Peyer's patch (tissue), 4 donors: ENCODE measurements around the gene CABP4. TPM values are rescaled to one million over a fixed set of nuclear protein-coding genes. Genes with fewer than 3 reads are reported as not detected.
A peak's percentile ranks its signal among the peaks of the same experiment; 100 is the strongest.

Experiments used
- DNase-seq, 3 donors: peaks; one replicate each; pipeline ENCODE4 v3.0.0-alpha.2; 2017 to 2019
- H3K27ac ChIP-seq, 4 donors: fragments of 200-600 bp; sonication (generic); one replicate each; pipeline ENCODE4 v1.5.1; 2016 to 2019
- H3K27me3 ChIP-seq, 2 donors: fragments of 200-600 bp; sonication (generic); one replicate each; pipeline ENCODE4 v1.5.1; 2019
- H3K36me3 ChIP-seq, 3 donors: fragments of 200-600 bp; sonication (generic); one replicate each; pipeline ENCODE4 v1.5.1; 2016 to 2019
- H3K4me1 ChIP-seq, 4 donors: fragments of 200-600 bp; sonication (generic); one replicate each; pipeline ENCODE4 v1.5.1; 2016 to 2019
- H3K4me3 ChIP-seq, 4 donors: fragments of 200-600 bp; sonication (generic); 1 replicate in 3 of 4; 2 replicates in 1 of 4; pipeline ENCODE4 v1.5.1; 2016 to 2019; ENCODE audit warnings: mild to moderate bottlenecking in 1 of 4
- H3K9me3 ChIP-seq, 4 donors: fragments of 200-600 bp; sonication (generic); one replicate each; pipeline ENCODE4 v1.5.1; 2016 to 2019; ENCODE audit warnings: mild to moderate bottlenecking in 1 of 4
- CTCF ChIP-seq, 6 experiments: fragments of 450-650 bp in 4 of 6; fragments of 200-600 bp in 2 of 6; sonication (generic) in 1 of 6; IDR thresholded peaks; one replicate each; pipeline ENCODE4 v1.5.1; 2017 to 2019; ENCODE audit warnings: antibody characterized with exemption in 6 of 6, mild to moderate bottlenecking in 3 of 6, moderate library complexity in 1 of 6
- POLR2A ChIP-seq, 2 donors: fragments of 450-650 bp; IDR thresholded peaks; one replicate each; pipeline ENCODE4 v1.5.1; 2017; ENCODE audit warnings: antibody characterized with exemption in 2 of 2, mild to moderate bottlenecking in 2 of 2, moderate library complexity in 2 of 2
- total RNA-seq, 4 donors: library from RNA; depleted of rRNA; stranded (reverse); fragments of >200 nt; gene quantifications; one replicate each; pipeline ENCODE4 v1.1.0, GENCODE V29; 2016

The CABP4 gene
- 1 to 10 TPM in 1 of 4 donors, under 1 TPM in 2, not detected in 1; 0.85 to 3.3 (median 0.94) TPM for total RNA-seq

GRCh38 chr11:67455054-67455453, at the start of gene CABP4:
CABP4 (plus strand) TSS chr11:67455354; CDS start chr11:67455424, 70 bp downstream.
- Histone ChIP-seq H3K4me1 (peaks cover 0 to 6% (median 3%) of the 10 kb centered on the region in 4 donors), H3K9me3 (no peaks in the 10 kb centered on the region), H3K4me3 (no peak within 1 kb of the TSS), H3K27ac (no peak within 1 kb of the TSS), H3K36me3 (no peaks in the 10 kb centered on the region), H3K27me3 (no peaks in the 10 kb centered on the region)
- TF ChIP-seq POLR2A (IDR thresholded peaks at IDR 0.05) (no peak), CTCF (IDR thresholded peaks at IDR 0.05) (no peak)
- no peak for DNase-seq

GRCh38 chr11:67405688-67406339, 49.3 kb upstream of the CABP4 start:
- Histone ChIP-seq H3K4me3 (peak overlapping the region in 3 of 4 donors; percentile 50 to 70 (median 63)), H3K9me3 (no peaks in the 10 kb centered on the region), H3K27me3 (no peaks in the 10 kb centered on the region), H3K4me1 (peaks cover 0 to 60% (median 50%) of the 10 kb centered on the region in 4 donors), H3K27ac (peak overlapping the region; percentile 70 to 96 (median 92)), H3K36me3 (no peaks in the 10 kb centered on the region)
- TF ChIP-seq POLR2A (IDR thresholded peaks at IDR 0.05), result no peak
- no peak for TF ChIP-seq CTCF (IDR thresholded peaks at IDR 0.05)
- no peak for DNase-seq

- Histone ChIP-seq H3K4me3 (peak overlapping the region in 1 of 4 donors; percentile 28), H3K27ac (peak overlapping the region; percentile 8 to 91 (median 78)), H3K27me3 (no peaks in the 10 kb centered on the region), H3K4me1 (peaks cover 0 to 66% (median 50%) of the 10 kb centered on the region in 4 donors), H3K36me3 (no peaks in the 10 kb centered on the region), H3K9me3 (no peaks in the 10 kb centered on the region)
- TF ChIP-seq CTCF (IDR thresholded peaks at IDR 0.05) (no peak), POLR2A (IDR thresholded peaks at IDR 0.05) (no peak)
- DNase-seq, result peak in 2 of 3 donors; percentile 45 to 47
These were observed 48.7 kb upstream of the CABP4 start for GRCh38 chr11:67406420-67406968.

- H3K4me3 ChIP-seq, result peak overlapping the region in 1 of 4 donors; percentile 28
- H3K4me1 ChIP-seq, result peaks cover 0 to 71% (median 51%) of the 10 kb centered on the region in 4 donors
- DNase-seq, result peak; percentile 54 to 64 (median 62)
- TF ChIP-seq POLR2A (IDR thresholded peaks at IDR 0.05), result no peak
- no peak for TF ChIP-seq CTCF (IDR thresholded peaks at IDR 0.05)
- H3K27ac ChIP-seq, result peak overlapping the region; percentile 8 to 91 (median 78)
- H3K9me3 ChIP-seq, result no peaks in the 10 kb centered on the region
- no peaks in the 10 kb centered on the region for H3K27me3 ChIP-seq
- no peaks in the 10 kb centered on the region for H3K36me3 ChIP-seq
These were observed 48.0 kb upstream of the CABP4 start for GRCh38 chr11:67406969-67407687.

GRCh38 chr11:67407688-67408163, 47.4 kb upstream of the CABP4 start:
- no peak for TF ChIP-seq POLR2A (IDR thresholded peaks at IDR 0.05)
- TF ChIP-seq CTCF (IDR thresholded peaks at IDR 0.05), result peak in 1 of 6 experiments; percentile 12
- peak overlapping the region; percentile 68 to 91 (median 78) for H3K27ac ChIP-seq
- no peaks in the 10 kb centered on the region for H3K9me3 ChIP-seq
- H3K36me3 ChIP-seq, result no peaks in the 10 kb centered on the region
- H3K27me3 ChIP-seq, result no peaks in the 10 kb centered on the region
- peak overlapping the region in 1 of 4 donors; percentile 28 for H3K4me3 ChIP-seq
- peak in 1 of 3 donors; percentile 45 for DNase-seq
- H3K4me1 ChIP-seq, result peaks cover 0 to 66% (median 46%) of the 10 kb centered on the region in 4 donors
